WI38 (cell line): ENCODE measurements around the gene OR2V2.

ENCODE experiments used
- H3K4me3 ChIP-seq: 2 replicates; pipeline ENCODE4 v1.5.1; 2011; ENCODE audit warnings: low read depth, mild to moderate bottlenecking, control low read depth, low read length
- CTCF ChIP-seq: IDR thresholded peaks from 2 replicates; pipeline ENCODE4 v1.5.1; 2012; ENCODE audit warnings: low read depth, mild to moderate bottlenecking, control low read depth, low read length

OR2V2 gene

GRCh38 chr5:181194489-181195248 is 47.3 kb downstream of the OR2V2 start:
- H3K4me3 ChIP-seq: no peak overlapping the region
- TF ChIP-seq CTCF: no peak

GRCh38 chr5:181195249-181195761 is 47.9 kb downstream of the OR2V2 start:
- no peak overlapping the region for H3K4me3 ChIP-seq
- TF ChIP-seq CTCF: no peak

- no peak for TF ChIP-seq CTCF
- H3K4me3 ChIP-seq: no peak overlapping the region
Observed at GRCh38 chr5:181197326-181197951, 50.1 kb downstream of the OR2V2 start.

- TF ChIP-seq CTCF: no peak
- no peak overlapping the region for H3K4me3 ChIP-seq
Observed at GRCh38 chr5:181198106-181198685, 50.8 kb downstream of the OR2V2 start.

GRCh38 chr5:181198905-181199519 is 51.6 kb downstream of the OR2V2 start:
- H3K4me3 ChIP-seq: no peak overlapping the region
- no peak for TF ChIP-seq CTCF

- no peak overlapping the region for H3K4me3 ChIP-seq
- TF ChIP-seq CTCF: no peak
Observed at GRCh38 chr5:181199881-181200638, 52.7 kb downstream of the OR2V2 start.
